OCI-LY3 (cell line): ENCODE results near the gene NAA16.

Experiments used
- CTCF ChIP-seq: fragments of 200-600, 300-600 bp; sonication (generic); IDR thresholded peaks from 2 replicates; pipeline ENCODE4 v1.5.1; 2014; ENCODE audit warnings: antibody characterized with exemption, low read length, low read depth
- EZH2phosphoT487 ChIP-seq: fragments of 200-600 bp; shearing (Covaris generic); IDR thresholded peaks from 2 replicates; pipeline ENCODE4 v1.6.1; 2018; ENCODE audit warnings: antibody characterized with exemption, mixed run types, low read depth

- TF ChIP-seq CTCF (no peak), EZH2phosphoT487 (no peak)
Observed at GRCh38 chr13:41377446-41377845, 66.4 kb downstream of the NAA16 start.
